H1 (cell line): ENCODE results near the gene RBP5. TPM values are rescaled to one million over a fixed set of nuclear protein-coding genes. Genes with fewer than 3 reads are reported as not detected.

Source experiments
- CTCF ChIA-PET: fragments of 300-600 bp; sonication (Branson Sonifier 250); formaldehyde crosslinking; loops from one replicate; lab custom pipeline; 2021; ENCODE audit not compliant: partially characterized antibody; lab: Charles Lee
- POLR2A ChIA-PET: fragments of 300-600 bp; sonication (Branson Sonifier 250); formaldehyde crosslinking; loops from one replicate; lab custom pipeline; 2021; ENCODE audit warnings: inconsistent platforms; ENCODE audit not compliant: partially characterized antibody; lab: Charles Lee
- DNase-seq, 2 experiments: peaks; one replicate each; pipeline versions ENCODE4 v3.0.0 to v3.0.0-alpha.2; 2010 to 2022; ENCODE audit warnings: low spot score in 2 of 2, low read depth in 1 of 2, mixed read lengths in 1 of 2
- FAIRE-seq: peaks from 2 replicates; lab custom pipeline; 2011; peaks lifted over from hg19 to GRCh38; lab: Jason Lieb, UNC
- H2AFZ ChIP-seq: 2 replicates; pipeline ENCODE4 v1.8.1; 2012; ENCODE audit warnings: low read length, inconsistent platforms
- H2AK5ac ChIP-seq: 2 replicates; pipeline ENCODE4 v1.6.1; 2013; ENCODE audit warnings: low read depth, low read length
- H2BK120ac ChIP-seq: replicated peaks from 2 replicates; pipeline ENCODE3; 2013; ENCODE audit warnings: low read depth, low read length, inconsistent platforms
- H2BK12ac ChIP-seq: 2 replicates; pipeline ENCODE4 v1.6.1; 2013; ENCODE audit warnings: low read depth, low read length
- H2BK15ac ChIP-seq: 2 replicates; pipeline ENCODE4 v1.6.1; 2013; ENCODE audit warnings: low read length
- H2BK20ac ChIP-seq: 2 replicates; pipeline ENCODE4 v1.6.1; 2013; ENCODE audit warnings: low read length
- H2BK5ac ChIP-seq: 2 replicates; pipeline ENCODE4 v1.6.1; 2013; ENCODE audit warnings: low read depth, low read length
- H3K14ac ChIP-seq: 2 replicates; pipeline ENCODE4 v1.6.1; 2013; ENCODE audit warnings: inconsistent platforms; ENCODE audit not compliant: insufficient read length
- H3K18ac ChIP-seq: 2 replicates; pipeline ENCODE4 v1.6.1; 2013; ENCODE audit warnings: low read length; ENCODE audit errors: extremely low read depth
- H3K23ac ChIP-seq: 2 replicates; pipeline ENCODE4 v1.6.1; 2013; ENCODE audit warnings: inconsistent platforms; ENCODE audit not compliant: insufficient read length
- H3K23me2 ChIP-seq: 2 replicates; pipeline ENCODE4 v1.6.1; 2013; ENCODE audit warnings: low read depth, low read length
- H3K27ac ChIP-seq: 2 replicates; pipeline ENCODE4 v1.6.1; 2011; ENCODE audit warnings: low read depth, low read length, inconsistent platforms
- H3K27me3 ChIP-seq, 4 experiments: replicated peaks in 1 of 4; 1 replicate in 1 of 4; 2 replicates in 3 of 4; pipeline versions ENCODE4 v1.6.1 to v1.8.1; 2011 to 2013; ENCODE audit warnings: low read length in 3 of 4, mild to moderate bottlenecking in 3 of 4, inconsistent platforms in 2 of 4, mixed read lengths in 2 of 4, moderate library complexity in 1 of 4; ENCODE audit not compliant: control insufficient read depth in 3 of 4, insufficient read depth in 3 of 4; ENCODE audit errors: extremely low read depth in 1 of 4
- H3K36me3 ChIP-seq, 4 experiments: 2 replicates each; pipeline versions ENCODE4 v1.6.1 to v1.8.1; 2011 to 2013; ENCODE audit warnings: mild to moderate bottlenecking in 4 of 4, low read length in 3 of 4, moderate library complexity in 2 of 4, control low read depth in 1 of 4, inconsistent platforms in 1 of 4; ENCODE audit not compliant: insufficient read depth in 4 of 4, control insufficient read depth in 2 of 4
- H3K4ac ChIP-seq: replicated peaks from 2 replicates; pipeline ENCODE3; 2013; ENCODE audit warnings: low read length, low read depth, mixed read lengths, inconsistent platforms; ENCODE audit not compliant: insufficient read length
- H3K4me1 ChIP-seq, 4 experiments: replicated peaks in 1 of 4; 1 replicate in 1 of 4; 2 replicates in 3 of 4; pipeline versions ENCODE4 v1.6.1 to v1.8.1; 2011 to 2013; ENCODE audit warnings: low read length in 3 of 4, inconsistent platforms in 2 of 4, mixed read lengths in 1 of 4; ENCODE audit not compliant: insufficient read depth in 4 of 4, control insufficient read depth in 3 of 4
- H3K4me2 ChIP-seq, 2 experiments: 2 replicates each; pipeline versions ENCODE4 v1.6.1 to v1.8.1; 2011 to 2013; ENCODE audit warnings: low read depth in 2 of 2, low read length in 2 of 2, control low read depth in 1 of 2, inconsistent platforms in 1 of 2, mild to moderate bottlenecking in 1 of 2; ENCODE audit not compliant: insufficient read depth in 1 of 2
- H3K4me3 ChIP-seq, 4 experiments: fragments of 200-600, 300-600 bp in 1 of 4; sonication (generic), shearing (Covaris generic), sonication (Bioruptor Twin) in 1 of 4; 2 replicates each; pipeline versions ENCODE4 v1.5.1 to v1.8.1; 2011 to 2016; ENCODE audit warnings: low read length in 4 of 4, low read depth in 3 of 4, control low read depth in 2 of 4, inconsistent platforms in 2 of 4, mild to moderate bottlenecking in 2 of 4, mixed read lengths in 1 of 4, moderate library complexity in 1 of 4; ENCODE audit not compliant: insufficient read depth in 2 of 4; ENCODE audit errors: extremely low read depth in 1 of 4
- H3K56ac ChIP-seq: replicated peaks from 2 replicates; pipeline ENCODE3; 2013; ENCODE audit warnings: low read depth, mild to moderate bottlenecking, mixed read lengths, low read length, inconsistent platforms; ENCODE audit not compliant: insufficient read length
- H3K79me1 ChIP-seq: 2 replicates; pipeline ENCODE4 v1.6.1; 2013; ENCODE audit warnings: low read depth, low read length, control low read depth
- H3K79me2 ChIP-seq, 2 experiments: 2 replicates each; pipeline versions ENCODE4 v1.6.1 to v1.8.1; 2012 to 2013; ENCODE audit warnings: low read length in 2 of 2, mild to moderate bottlenecking in 2 of 2, inconsistent platforms in 1 of 2; ENCODE audit not compliant: insufficient read depth in 2 of 2, control insufficient read depth in 1 of 2
- H3K9ac ChIP-seq, 4 experiments: replicated peaks in 1 of 4; 1 replicate in 1 of 4; 2 replicates in 3 of 4; pipeline versions ENCODE4 v1.6.1 to v1.8.1; 2011 to 2013; ENCODE audit warnings: low read depth in 3 of 4, low read length in 3 of 4, control low read depth in 2 of 4, mild to moderate bottlenecking in 2 of 4, moderate library complexity in 2 of 4, inconsistent platforms in 1 of 4; ENCODE audit errors: extremely low read depth in 1 of 4
- H3K9me3 ChIP-seq, 2 experiments: 2 replicates each; pipeline versions ENCODE4 v1.6.1 to v1.8.1; 2012 to 2013; ENCODE audit warnings: mild to moderate bottlenecking in 2 of 2, moderate library complexity in 2 of 2, control low read depth in 1 of 2, inconsistent platforms in 1 of 2, low read depth in 1 of 2, low read length in 1 of 2, mixed read lengths in 1 of 2; ENCODE audit not compliant: insufficient read depth in 2 of 2
- H4K20me1 ChIP-seq, 2 experiments: replicated peaks in 1 of 2; 2 replicates each; pipeline versions ENCODE3 to v1.8.1; 2011 to 2013; ENCODE audit warnings: inconsistent platforms in 2 of 2, low read length in 2 of 2, mild to moderate bottlenecking in 1 of 2; ENCODE audit not compliant: insufficient read depth in 2 of 2, control insufficient read depth in 1 of 2
- H4K5ac ChIP-seq: 2 replicates; pipeline ENCODE4 v1.6.1; 2013; ENCODE audit warnings: low read length, low read depth, mixed read lengths, inconsistent platforms; ENCODE audit not compliant: insufficient read length
- H4K8ac ChIP-seq: 2 replicates; pipeline ENCODE4 v1.8.0; 2013; ENCODE audit warnings: mild to moderate bottlenecking, moderate library complexity, low read length, inconsistent platforms; ENCODE audit not compliant: insufficient read depth; ENCODE audit errors: extremely low read depth
- H4K91ac ChIP-seq: replicated peaks from 2 replicates; pipeline ENCODE3; 2013; ENCODE audit warnings: low read length, mixed read lengths, inconsistent platforms; ENCODE audit not compliant: insufficient read length
- BACH1 ChIP-seq: IDR thresholded peaks from 2 replicates; pipeline ENCODE4 v1.6.1; 2012; ENCODE audit warnings: low read length, improper control_type of control experiment
- JUND ChIP-seq: IDR thresholded peaks from 2 replicates; pipeline ENCODE4 v1.6.1; 2011; ENCODE audit warnings: mild to moderate bottlenecking, improper control_type of control experiment, low read length
- KDM5A ChIP-seq: fragments of 200-600 bp; IDR thresholded peaks from 2 replicates; pipeline ENCODE4 v1.7.1; 2012; ENCODE audit warnings: mild to moderate bottlenecking, low read length, inconsistent platforms, mixed read lengths
- RAD21 ChIP-seq, 2 experiments: IDR thresholded peaks in 1 of 2; conservative IDR thresholded peaks in 1 of 2; 2 replicates each; pipeline ENCODE4 v1.6.1; 2011; ENCODE audit warnings: low read depth in 2 of 2, low read length in 2 of 2, improper control_type of control experiment in 1 of 2, inconsistent platforms in 1 of 2, mild to moderate bottlenecking in 1 of 2, moderate library complexity in 1 of 2
- SP2 ChIP-seq: IDR thresholded peaks from 2 replicates; pipeline ENCODE4 v1.6.1; 2012; ENCODE audit warnings: mild to moderate bottlenecking, low read length, inconsistent platforms
- TAF1 ChIP-seq: IDR thresholded peaks from 2 replicates; pipeline ENCODE4 v1.6.1; 2011; ENCODE audit warnings: mild to moderate bottlenecking, low read depth, low read length
- WGBS, 2 experiments: shearing (Covaris generic) in 1 of 2; methylation state at CpG; one replicate each; pipeline versions ENCODE4 v1.1.6 to v1.1.7; 2013 to 2015; ENCODE audit warnings: low lambda C conversion rate in 2 of 2, mixed read lengths in 2 of 2, inconsistent platforms in 1 of 2, low coverage in 1 of 2, missing lambda C conversion rate in 1 of 2; ENCODE audit not compliant: insufficient replicate concordance in 2 of 2, insufficient coverage in 1 of 2, insufficient read length in 1 of 2; ENCODE audit errors: extremely low coverage in 1 of 2, missing lambda C conversion rate in 1 of 2; 5-methylcytosine and 5-hydroxymethylcytosine counted together
- polyA plus RNA-seq, 7 experiments: library from polyadenylated mRNA; depleted of rRNA in 3 of 7; stranded (reverse) in 5 of 7; unstranded in 2 of 7; fragments of >200 nt in 5 of 7; fragments of 200-250 nt in 2 of 7; gene quantifications; 1 replicate in 5 of 7; 2 replicates in 1 of 7; 4 replicates in 1 of 7; pipeline versions ENCODE4 v1.2.1 to v1.2.3, GENCODE V29; 2011 to 2013; ENCODE audit warnings: missing spikeins in 2 of 7, mixed read lengths in 2 of 7
- total RNA-seq: library from RNA; stranded (reverse); fragmentation: NEBNext Ultra II Directional; extraction: Animal tissue kit (Norgen Biotek cat#: 25700); gene quantifications from 2 replicates; pipeline ENCODE4 v1.2.1, GENCODE V29; 2021

RBP5 gene
- total and polyA plus RNA-seq, 2 of the 8 experiments (the other 6 are each of a cell fraction or from before 2014, with no cell fraction given): 1.2 to 1.9 TPM

GRCh38 chr12:7129872-7130691, 1.4 kb upstream of the RBP5 start, which contains the start of gene CLSTN3:
TSS of gene CLSTN3 (plus strand) at chr12:7130371. CDS start at chr12:7130649, 278 bp downstream.
- Histone ChIP-seq H3K9me3 (no peaks in the 10 kb centered on the region), H2BK12ac (no peak within 1 kb of the TSS), H3K18ac (peak within 1 kb of the TSS; percentile 87), H3K27ac (no peak within 1 kb of the TSS; the same call in 1 of the 2 replicates), H4K5ac (peak within 1 kb of the TSS; percentile 69), H3K79me2 (no peaks in the 10 kb centered on the region), H2BK120ac (no peak within 1 kb of the TSS), H3K23me2 (peaks cover 19% of the 10 kb centered on the region), H3K9ac (peak within 1 kb of the TSS in 3 of 4 experiments; percentile 62 to 76 (median 69); a peak in 5 of 7 replicates), H2BK15ac (peak within 1 kb of the TSS; percentile 92; the same call in 1 of the 2 replicates), H3K27me3 (peaks cover 0 to 9% (median 5%) of the 10 kb centered on the region in 4 experiments; a peak in 5 of 7 replicates), H2BK20ac (no peak within 1 kb of the TSS), H3K23ac (no peak within 1 kb of the TSS), H3K14ac (no peak within 1 kb of the TSS), H4K8ac (peak within 1 kb of the TSS; percentile 77), H3K4me3 (peak within 1 kb of the TSS; percentile 68 to 82 (median 74)), H3K4me1 (peaks cover 0 to 18% (median 7%) of the 10 kb centered on the region in 4 experiments; a peak in 6 of 7 replicates), H3K56ac (peak within 1 kb of the TSS; percentile 22), H3K79me1 (peaks cover 2% of the 10 kb centered on the region; the same call in 1 of the 2 replicates), H2BK5ac (peak within 1 kb of the TSS; percentile 85; the same call in 1 of the 2 replicates), H3K4ac (peak within 1 kb of the TSS; percentile 72), H3K36me3 (peaks cover 0 to 5% (median 0%) of the 10 kb centered on the region in 4 experiments; a peak in 2 of 8 replicates), H3K4me2 (peak within 1 kb of the TSS; percentile 90 to 100), H2AK5ac (no peak within 1 kb of the TSS), H4K91ac (peak within 1 kb of the TSS; percentile 71), H2AFZ (peak within 1 kb of the TSS; percentile 97), H4K20me1 (peaks cover 0 to 1% of the 10 kb centered on the region in 2 experiments)
- CTCF ChIA-PET: interaction anchor here (0.8 to 1.8 kb wide), 8 partner anchors 11 to 73 kb away, joined by 3 to 8 read pairs (median 4); no protein-coding TSS in a partner anchor
- WGBS, 2 experiments: 0% methylated on average over 25 of the region's 40 CpGs; no CpG with 5 or more reads in 1 of the 2 experiments
- DNase-seq (peak in 1 of 2 experiments; percentile 90), FAIRE-seq (no peak)
- POLR2A ChIA-PET: interaction anchor here (0.6 to 3.4 kb wide), 15 partner anchors 11 to 186 kb away, joined by 3 to 21 read pairs (median 4); partner anchors contain the start of genes C12orf57, C1RL and RNU7-1
- TF ChIP-seq SP2 (peak; percentile 58; the same call in 1 of the 2 replicates), JUND (peak; percentile 61; the same call in 1 of the 2 replicates), BACH1 (no peak), TAF1 (peak; percentile 38; the same call in 1 of the 2 replicates), RAD21 (IDR thresholded peaks at IDR 0.05 in 1 of 2, conservative IDR thresholded peaks at IDR 0.05 in 1 of 2; ENCODE audit: low read depth in 2 of 2, low read length in 2 of 2) (no peak), KDM5A (no peak)
